ENCODE data around the gene PPARGC1A. TPM values are rescaled to one million over a fixed set of nuclear protein-coding genes. Genes with fewer than 3 reads are reported as not detected.

The PPARGC1A gene
- total RNA-seq, 1 experiment from 2014 or later: 1.9 TPM

GRCh38 chr4:23887989-23888388, 1.9 kb downstream of the PPARGC1A start:
- peaks cover 71% of the 10 kb centered on the region for H3K4me1 Mint-ChIP-seq
- ATAC-seq (no peak), DNase-seq (ENCODE audit: low spot score) (no peak)
- CTCF ChIA-PET: no interaction called here
- TF ChIP-seq ZNF232 (CRISPR knock-in tag; IDR thresholded peaks at IDR 0.05) (no peak), ZNF121 (CRISPR knock-in tag; IDR thresholded peaks at IDR 0.05) (no peak), ZNF281 (CRISPR knock-in tag; IDR thresholded peaks at IDR 0.05) (no peak), ATF3 (CRISPR knock-in tag; conservative IDR thresholded peaks at IDR 0.05) (no peak), ERG (CRISPR knock-in tag; IDR thresholded peaks at IDR 0.05) (no peak), EMX1 (CRISPR knock-in tag; IDR thresholded peaks at IDR 0.05) (no peak), PRDM15 (CRISPR knock-in tag; IDR thresholded peaks at IDR 0.05) (no peak), MYBL2 (CRISPR knock-in tag; IDR thresholded peaks at IDR 0.05) (no peak), FOXJ3 (CRISPR knock-in tag; IDR thresholded peaks at IDR 0.05; ENCODE audit: borderline replicate concordance) (no peak), IRF1 (CRISPR knock-in tag; IDR thresholded peaks at IDR 0.05) (no peak), TCF7 (CRISPR knock-in tag; IDR thresholded peaks at IDR 0.05; ENCODE audit: low read depth) (no peak), SOX15 (CRISPR knock-in tag; IDR thresholded peaks at IDR 0.05) (no peak), FOXP1 (CRISPR knock-in tag; IDR thresholded peaks at IDR 0.05; ENCODE audit: borderline replicate concordance) (no peak), NFE2L1 (CRISPR knock-in tag; IDR thresholded peaks at IDR 0.05) (no peak), ESRRA (CRISPR knock-in tag; IDR thresholded peaks at IDR 0.05; ENCODE audit: borderline replicate concordance) (no peak), ZNF219 (CRISPR knock-in tag; IDR thresholded peaks at IDR 0.05; ENCODE audit: borderline replicate concordance) (no peak), KAT7 (CRISPR knock-in tag; IDR thresholded peaks at IDR 0.05; ENCODE audit: borderline replicate concordance) (no peak)
- H3K27me3 Mint-ChIP-seq (ENCODE audit: low read depth): peaks cover 15% of the 10 kb centered on the region
- no peak overlapping the region for H3K27ac Mint-ChIP-seq
- POLR2A ChIA-PET: no interaction called here
- no peaks in the 10 kb centered on the region for H3K36me3 Mint-ChIP-seq
- no peaks in the 10 kb centered on the region for H3K9me3 Mint-ChIP-seq
- H3K4me3 Mint-ChIP-seq: no peak overlapping the region

GRCh38 chr4:23887173-23887572, 2.7 kb downstream of the PPARGC1A start:
- Mint-ChIP-seq H3K4me3 (no peak overlapping the region), H3K27ac (no peak overlapping the region), H3K27me3 (ENCODE audit: low read depth) (peaks cover 15% of the 10 kb centered on the region), H3K4me1 (peaks cover 66% of the 10 kb centered on the region), H3K36me3 (no peaks in the 10 kb centered on the region), H3K9me3 (no peaks in the 10 kb centered on the region)
- DNase-seq (ENCODE audit: low spot score): no peak
- ChIA-PET CTCF (no interaction called here), POLR2A (no interaction called here)
- ATAC-seq: no peak
- no peak for TF ChIP-seq OVOL2 (CRISPR knock-in tag; IDR thresholded peaks at IDR 0.05; ENCODE audit: borderline replicate concordance)
- no peak for TF ChIP-seq IRF1 (CRISPR knock-in tag; IDR thresholded peaks at IDR 0.05)
- no peak for TF ChIP-seq FOXP1 (CRISPR knock-in tag; IDR thresholded peaks at IDR 0.05; ENCODE audit: borderline replicate concordance)
- TF ChIP-seq NR1H2 (CRISPR knock-in tag; IDR thresholded peaks at IDR 0.05): no peak
- TF ChIP-seq USF2 (CRISPR knock-in tag; IDR thresholded peaks at IDR 0.05): no peak
- no peak for TF ChIP-seq CTCF (IDR thresholded peaks at IDR 0.05)
- no peak for TF ChIP-seq NFE2L1 (CRISPR knock-in tag; IDR thresholded peaks at IDR 0.05)
- no peak for TF ChIP-seq FOXK1 (CRISPR knock-in tag; IDR thresholded peaks at IDR 0.05)
